Activated CD4-positive, alpha-beta T cell treated with anti-CD3 and anti-CD28 coated beads, Interleukin-2, amount 10 ng/mL, durations not matched to agents 7 days and 5 days (primary cell): ENCODE data around the gene NSG1. TPM values are rescaled to one million over a fixed set of nuclear protein-coding genes. Genes with fewer than 3 reads are reported as not detected.

Experiments
- CTCF ChIA-PET: fragments of 350-600 bp; sonication (Branson Sonifier 250); formaldehyde crosslinking; loops from one replicate; lab custom pipeline; 2021; ENCODE audit warnings: antibody characterized with exemption; lab: Charles Lee
- POLR2A ChIA-PET: fragments of 350-600 bp; sonication (Branson Sonifier 250); formaldehyde crosslinking; loops from one replicate; lab custom pipeline; 2021; ENCODE audit warnings: antibody characterized with exemption; lab: Charles Lee
- DNase-seq: peaks from one replicate; pipeline ENCODE4 v3.0.0-alpha.2; 2020
- H3K27ac Mint-ChIP-seq: one replicate; pipeline ENCODE4 v1.8.0; 2021; ENCODE audit warnings: mild to moderate bottlenecking, moderate library complexity, mixed read lengths
- H3K27me3 Mint-ChIP-seq: one replicate; pipeline ENCODE4 v1.8.0; 2021; ENCODE audit warnings: mixed read lengths
- H3K36me3 Mint-ChIP-seq: one replicate; pipeline ENCODE4 v1.8.0; 2021; ENCODE audit warnings: low read depth, mixed read lengths
- H3K4me1 Mint-ChIP-seq: one replicate; pipeline ENCODE4 v1.8.0; 2021; ENCODE audit warnings: mixed read lengths
- H3K4me3 Mint-ChIP-seq: one replicate; pipeline ENCODE4 v1.8.0; 2021; ENCODE audit warnings: mild to moderate bottlenecking, moderate library complexity, mixed read lengths
- H3K9me3 Mint-ChIP-seq: one replicate; pipeline ENCODE4 v1.8.0; 2021; ENCODE audit warnings: mixed read lengths
- total RNA-seq, 2 experiments: library from RNA; stranded (reverse); gene quantifications; one replicate each; pipeline ENCODE4 v1.2.3, GENCODE V29; 2021

The NSG1 gene
- total RNA-seq, 2 experiments from 2014 or later = 11.0 to 11.9 TPM

- DNase-seq = no peak
- Mint-ChIP-seq H3K36me3 (no peaks in the 10 kb centered on the region), H3K4me1 (no peaks in the 10 kb centered on the region), H3K27me3 (peaks cover 26% of the 10 kb centered on the region), H3K27ac (no peak overlapping the region), H3K4me3 (no peak overlapping the region), H3K9me3 (no peaks in the 10 kb centered on the region)
- ChIA-PET POLR2A (no interaction called here), CTCF (no interaction called here)
These were observed 7.3 kb upstream of the NSG1 start for GRCh38 chr4:4379540-4380087.

GRCh38 chr4:4383085-4383484, 3.8 kb upstream of the NSG1 start:
- Mint-ChIP-seq H3K4me3 (no peak overlapping the region), H3K27me3 (peaks cover 44% of the 10 kb centered on the region), H3K4me1 (peaks cover 10% of the 10 kb centered on the region), H3K27ac (no peak overlapping the region), H3K9me3 (no peaks in the 10 kb centered on the region), H3K36me3 (no peaks in the 10 kb centered on the region)
- ChIA-PET POLR2A (no interaction called here), CTCF (no interaction called here)
- DNase-seq = no peak

GRCh38 chr4:4384837-4385236, 2.1 kb upstream of the NSG1 start:
- DNase-seq = no peak
- Mint-ChIP-seq H3K4me3 (no peak overlapping the region), H3K27ac (no peak overlapping the region), H3K27me3 (peaks cover 56% of the 10 kb centered on the region), H3K4me1 (peaks cover 14% of the 10 kb centered on the region), H3K9me3 (no peaks in the 10 kb centered on the region), H3K36me3 (peaks cover 3% of the 10 kb centered on the region)
- POLR2A ChIA-PET = interaction anchor here (0.6 kb wide), 1 partner anchor 45 kb away, joined by 3 read pairs; no protein-coding TSS in a partner anchor
- CTCF ChIA-PET = no interaction called here

- Mint-ChIP-seq H3K4me1 (peaks cover 14% of the 10 kb centered on the region), H3K27ac (no peak overlapping the region)
- POLR2A ChIA-PET = no interaction called here
These were observed 1.1 kb upstream of the NSG1 start for GRCh38 chr4:4385729-4386295.

GRCh38 chr4:4386296-4386735, 586 bp upstream of the NSG1 start:
- Mint-ChIP-seq H3K36me3 (peaks cover 3% of the 10 kb centered on the region), H3K4me1 (peaks cover 14% of the 10 kb centered on the region), H3K4me3 (peak overlapping the region; percentile 78), H3K27ac (no peak overlapping the region), H3K9me3 (no peaks in the 10 kb centered on the region), H3K27me3 (peaks cover 51% of the 10 kb centered on the region)
- ChIA-PET POLR2A (no interaction called here), CTCF (interaction anchor here (1.4 kb wide), 1 partner anchor 10 kb away, joined by 4 read pairs; no protein-coding TSS in a partner anchor)
- peak; percentile 52 for DNase-seq

More at GRCh38 chr4:4385729-4386295, 1.1 kb upstream of the NSG1 start:
- Mint-ChIP-seq H3K9me3 (no peaks in the 10 kb centered on the region), H3K27me3 (peaks cover 54% of the 10 kb centered on the region), H3K4me3 (peak overlapping the region; percentile 78), H3K36me3 (peaks cover 3% of the 10 kb centered on the region)
- CTCF ChIA-PET = interaction anchor here (0.6 kb wide), 1 partner anchor 15 kb away, joined by 4 read pairs; no protein-coding TSS in a partner anchor
- no peak for DNase-seq

- CTCF ChIA-PET = interaction anchor here (1.4 kb wide), 1 partner anchor 12 kb away, joined by 4 read pairs; no protein-coding TSS in a partner anchor
- peaks cover 14% of the 10 kb centered on the region for H3K4me1 Mint-ChIP-seq
- H3K27ac Mint-ChIP-seq = no peak overlapping the region
- peaks cover 45% of the 10 kb centered on the region for H3K27me3 Mint-ChIP-seq
- H3K4me3 Mint-ChIP-seq = peak overlapping the region; percentile 62
- peaks cover 3% of the 10 kb centered on the region for H3K36me3 Mint-ChIP-seq
- no peak for DNase-seq
- no peaks in the 10 kb centered on the region for H3K9me3 Mint-ChIP-seq
- POLR2A ChIA-PET = no interaction called here
These were observed 819 bp downstream of the NSG1 start for GRCh38 chr4:4387531-4388310.

- Mint-ChIP-seq H3K4me3 (peak overlapping the region; percentile 62), H3K4me1 (peaks cover 14% of the 10 kb centered on the region), H3K27me3 (peaks cover 42% of the 10 kb centered on the region), H3K36me3 (peaks cover 3% of the 10 kb centered on the region), H3K27ac (no peak overlapping the region), H3K9me3 (no peaks in the 10 kb centered on the region)
- DNase-seq = no peak
- ChIA-PET CTCF (no interaction called here), POLR2A (no interaction called here)
These were observed 1.4 kb downstream of the NSG1 start for GRCh38 chr4:4388311-4388790.

- ChIA-PET POLR2A (no interaction called here), CTCF (no interaction called here)
- Mint-ChIP-seq H3K27ac (no peak overlapping the region), H3K36me3 (peaks cover 3% of the 10 kb centered on the region), H3K27me3 (peaks cover 35% of the 10 kb centered on the region), H3K4me3 (no peak overlapping the region), H3K4me1 (peaks cover 14% of the 10 kb centered on the region), H3K9me3 (no peaks in the 10 kb centered on the region)
- no peak for DNase-seq
These were observed 2.1 kb downstream of the NSG1 start for GRCh38 chr4:4388836-4389575.

GRCh38 chr4:4390046-4390445, 3.1 kb downstream of the NSG1 start:
- no peak overlapping the region for H3K4me3 Mint-ChIP-seq
- CTCF ChIA-PET = no interaction called here

GRCh38 chr4:4390515-4391240, 3.8 kb downstream of the NSG1 start:
- peaks cover 9% of the 10 kb centered on the region for H3K4me1 Mint-ChIP-seq
- POLR2A ChIA-PET = interaction anchor here (0.7 kb wide), 1 partner anchor 15 kb away, joined by 3 read pairs; no protein-coding TSS in a partner anchor

More at GRCh38 chr4:4390046-4390445, 3.1 kb downstream of the NSG1 start:
- Mint-ChIP-seq H3K27ac (no peak overlapping the region), H3K36me3 (peaks cover 3% of the 10 kb centered on the region), H3K4me1 (peaks cover 10% of the 10 kb centered on the region), H3K27me3 (peaks cover 25% of the 10 kb centered on the region), H3K9me3 (no peaks in the 10 kb centered on the region)
- no peak for DNase-seq
- POLR2A ChIA-PET = no interaction called here

GRCh38 chr4:4391866-4392265, 5.0 kb downstream of the NSG1 start:
- ChIA-PET POLR2A (no interaction called here), CTCF (no interaction called here)
- Mint-ChIP-seq H3K9me3 (no peaks in the 10 kb centered on the region), H3K27me3 (peaks cover 15% of the 10 kb centered on the region), H3K36me3 (peaks cover 3% of the 10 kb centered on the region), H3K27ac (no peak overlapping the region), H3K4me3 (no peak overlapping the region), H3K4me1 (peaks cover 5% of the 10 kb centered on the region)
- DNase-seq = no peak

More at GRCh38 chr4:4390515-4391240, 3.8 kb downstream of the NSG1 start:
- DNase-seq = no peak
- Mint-ChIP-seq H3K36me3 (peaks cover 3% of the 10 kb centered on the region), H3K9me3 (no peaks in the 10 kb centered on the region), H3K4me3 (no peak overlapping the region), H3K27me3 (peaks cover 20% of the 10 kb centered on the region), H3K27ac (no peak overlapping the region)
- CTCF ChIA-PET = no interaction called here
